HUES48 (cell line): ENCODE measurements around the gene ADCY4.

Experiments used
- H3K27ac ChIP-seq: one replicate; pipeline ENCODE4 v1.7.0; 2013; ENCODE audit warnings: low read depth, low read length, inconsistent platforms
- H3K27me3 ChIP-seq: 2 replicates; pipeline ENCODE4 v1.6.1; 2013; ENCODE audit warnings: mild to moderate bottlenecking, low read length; ENCODE audit not compliant: control insufficient read depth, insufficient read depth
- H3K36me3 ChIP-seq: 2 replicates; pipeline ENCODE4 v1.6.1; 2013; ENCODE audit warnings: low read length; ENCODE audit not compliant: control insufficient read depth, insufficient read depth
- H3K4me1 ChIP-seq: 2 replicates; pipeline ENCODE4 v1.6.1; 2013; ENCODE audit warnings: mild to moderate bottlenecking, low read length; ENCODE audit not compliant: control insufficient read depth, insufficient read depth
- H3K4me3 ChIP-seq: 2 replicates; pipeline ENCODE4 v1.5.1; 2013; ENCODE audit warnings: mild to moderate bottlenecking, low read depth, low read length
- H3K9ac ChIP-seq: 2 replicates; pipeline ENCODE4 v1.6.1; 2013; ENCODE audit warnings: mild to moderate bottlenecking, low read depth, low read length, moderate library complexity
- H3K9me3 ChIP-seq: 2 replicates; pipeline ENCODE4 v1.6.1; 2013; ENCODE audit warnings: low read length; ENCODE audit not compliant: control insufficient read depth, insufficient read depth

ADCY4 gene

DNA sequence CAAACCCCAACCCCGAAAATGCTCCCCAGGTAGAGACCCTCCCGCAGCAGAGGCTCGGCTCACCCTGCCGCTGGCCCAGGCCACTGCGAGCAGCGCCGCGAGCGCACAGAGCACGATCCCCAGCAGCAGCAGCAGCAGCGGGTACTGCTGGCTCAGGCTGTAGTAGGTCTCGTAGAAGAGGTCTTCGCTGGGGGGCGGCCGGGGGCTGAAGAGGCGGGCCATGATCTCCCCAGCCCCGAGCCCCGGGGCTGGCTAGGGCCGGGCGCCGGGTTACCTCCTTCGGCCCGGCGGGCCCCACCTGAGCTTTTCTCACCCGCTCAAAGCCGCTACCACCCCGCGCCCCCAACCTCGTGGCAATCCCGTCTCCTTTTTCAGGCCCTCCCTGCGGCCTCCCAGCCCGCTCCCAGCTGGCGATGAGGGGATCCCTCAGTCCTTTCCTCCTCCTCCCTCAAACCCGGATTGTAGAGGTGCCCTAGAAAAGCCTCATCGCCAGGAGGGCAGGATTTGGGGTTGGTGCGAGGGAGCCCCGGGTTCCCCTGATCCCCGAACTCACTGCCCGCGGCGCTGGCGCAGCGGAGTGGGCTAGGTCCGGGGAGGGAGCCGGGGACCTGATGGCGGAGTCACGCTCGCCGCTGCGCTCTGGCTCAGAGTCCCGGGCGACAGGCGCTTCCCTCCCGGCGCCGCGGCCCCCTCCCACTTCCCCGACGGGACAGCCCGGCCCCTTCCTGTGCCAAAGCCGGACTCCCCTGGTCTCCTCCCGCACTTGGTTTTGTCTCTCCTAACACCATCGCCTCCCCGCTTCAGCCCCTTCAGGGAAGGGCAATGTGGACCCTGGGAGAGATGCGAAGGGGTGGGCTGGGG, at the start of gene ADCY4:
TSS of gene ADCY4 (minus strand) at position 641 of the 861 bp plus-strand sequence. CDS start at position 222, 419 bp downstream.
- Histone ChIP-seq H3K9me3 (no peaks in the 10 kb centered on the region), H3K4me1 (peaks cover 14% of the 10 kb centered on the region; the same call in 1 of the 2 replicates), H3K9ac (no peak within 1 kb of the TSS), H3K4me3 (peak within 1 kb of the TSS; percentile 74), H3K36me3 (no peaks in the 10 kb centered on the region), H3K27ac (no peak within 1 kb of the TSS), H3K27me3 (peaks cover 100% of the 10 kb centered on the region)

DNA sequence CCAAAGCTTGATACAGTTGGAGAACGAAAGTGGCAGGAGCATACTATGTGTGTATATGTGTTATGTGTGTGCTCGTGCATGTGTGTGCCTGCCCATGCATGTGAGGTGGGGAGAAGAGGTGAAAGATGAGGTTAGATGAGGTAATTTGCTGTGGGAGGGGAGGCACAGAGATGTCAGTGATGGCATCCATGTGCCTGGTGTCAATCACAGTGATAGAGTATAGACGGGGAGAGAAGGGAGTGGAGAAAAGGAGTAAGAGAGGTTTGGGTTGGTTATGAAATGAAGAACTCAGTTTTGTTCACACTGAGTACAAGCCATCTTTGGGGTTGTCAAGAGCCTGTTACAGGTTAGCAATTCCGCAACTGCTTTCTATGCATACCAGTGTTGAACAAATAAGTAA, 49.3 kb upstream of the ADCY4 start:
- H3K27ac ChIP-seq, result no peak overlapping the region
- H3K36me3 ChIP-seq, result no peaks in the 10 kb centered on the region
- H3K27me3 ChIP-seq, result no peaks in the 10 kb centered on the region
- no peak overlapping the region for H3K9ac ChIP-seq
- no peak overlapping the region for H3K4me3 ChIP-seq
- H3K4me1 ChIP-seq, result peaks cover 6% of the 10 kb centered on the region
- H3K9me3 ChIP-seq, result no peaks in the 10 kb centered on the region

DNA sequence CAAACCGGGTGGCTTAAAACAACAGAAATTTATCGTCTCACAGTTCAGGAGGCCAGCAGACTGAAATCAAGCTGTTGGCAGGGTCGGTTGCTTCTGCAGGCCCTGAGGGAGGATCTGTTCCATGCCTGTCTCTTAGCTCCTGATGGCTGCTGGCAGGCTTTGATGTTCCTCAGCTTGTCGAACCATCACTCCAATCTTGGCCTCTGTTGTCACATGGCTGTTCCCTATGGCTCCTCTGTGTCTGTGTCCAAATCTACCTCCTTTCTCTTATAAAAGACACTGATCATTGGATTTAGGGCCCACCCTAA, 47.1 kb upstream of the ADCY4 start:
- no peak overlapping the region for H3K27ac ChIP-seq
- H3K9ac ChIP-seq, result no peak overlapping the region

GRCh38 chr14:24381363-24382063, 46.6 kb upstream of the ADCY4 start:
- no peaks in the 10 kb centered on the region for H3K36me3 ChIP-seq
- no peak overlapping the region for H3K4me3 ChIP-seq
- no peak overlapping the region for H3K9ac ChIP-seq
- H3K27me3 ChIP-seq, result no peaks in the 10 kb centered on the region
- H3K4me1 ChIP-seq, result peaks cover 14% of the 10 kb centered on the region
- H3K27ac ChIP-seq, result no peak overlapping the region
- H3K9me3 ChIP-seq, result no peaks in the 10 kb centered on the region

More for the DNA sequence above, 47.1 kb upstream of the ADCY4 start:
- peaks cover 9% of the 10 kb centered on the region for H3K4me1 ChIP-seq
- no peaks in the 10 kb centered on the region for H3K9me3 ChIP-seq
- no peak overlapping the region for H3K4me3 ChIP-seq
- H3K36me3 ChIP-seq, result no peaks in the 10 kb centered on the region
- no peaks in the 10 kb centered on the region for H3K27me3 ChIP-seq

- no peak overlapping the region for H3K27ac ChIP-seq
- peaks cover 20% of the 10 kb centered on the region for H3K4me1 ChIP-seq
- H3K4me3 ChIP-seq, result no peak overlapping the region
- H3K9ac ChIP-seq, result no peak overlapping the region
- no peaks in the 10 kb centered on the region for H3K36me3 ChIP-seq
- no peaks in the 10 kb centered on the region for H3K9me3 ChIP-seq
- no peaks in the 10 kb centered on the region for H3K27me3 ChIP-seq
Observed at GRCh38 chr14:24379907-24380730, 45.2 kb upstream of the ADCY4 start.

GRCh38 chr14:24378981-24379906, 44.4 kb upstream of the ADCY4 start:
- H3K27ac ChIP-seq, result no peak overlapping the region
- no peaks in the 10 kb centered on the region for H3K27me3 ChIP-seq

DNA sequence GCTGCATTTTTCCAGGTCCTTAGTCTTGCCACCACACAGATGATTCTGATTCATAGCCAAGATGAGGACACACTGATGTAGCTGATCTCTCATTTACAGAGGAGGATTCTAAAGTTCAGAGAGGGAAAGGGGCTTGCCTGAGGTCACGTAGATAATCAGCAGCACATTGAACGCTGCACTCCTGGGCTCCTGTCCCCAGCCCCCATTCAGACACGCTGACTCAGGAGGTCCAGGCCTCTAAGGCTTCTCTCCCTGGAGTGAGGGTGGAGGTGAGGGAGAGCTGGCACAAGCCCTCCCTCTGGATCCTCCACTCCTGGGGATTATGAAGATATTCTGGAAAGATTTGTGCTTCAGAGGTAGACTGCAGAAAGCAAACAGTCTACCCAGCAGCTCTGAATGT, 43.5 kb upstream of the ADCY4 start:
- H3K9ac ChIP-seq, result no peak overlapping the region

More at GRCh38 chr14:24378981-24379906, 44.4 kb upstream of the ADCY4 start:
- H3K4me3 ChIP-seq, result no peak overlapping the region
- no peak overlapping the region for H3K9ac ChIP-seq
- no peaks in the 10 kb centered on the region for H3K36me3 ChIP-seq
- H3K4me1 ChIP-seq, result peaks cover 20% of the 10 kb centered on the region
- no peaks in the 10 kb centered on the region for H3K9me3 ChIP-seq

GRCh38 chr14:24377657-24378056, 42.8 kb upstream of the ADCY4 start:
- peaks cover 9% of the 10 kb centered on the region; the same call in 1 of the 2 replicates for H3K36me3 ChIP-seq
- no peak overlapping the region for H3K9ac ChIP-seq
- no peaks in the 10 kb centered on the region for H3K27me3 ChIP-seq
- peaks cover 20% of the 10 kb centered on the region for H3K4me1 ChIP-seq
- no peak overlapping the region for H3K27ac ChIP-seq
- no peak overlapping the region for H3K4me3 ChIP-seq
- H3K9me3 ChIP-seq, result no peaks in the 10 kb centered on the region

More for the DNA sequence above, 43.5 kb upstream of the ADCY4 start:
- peaks cover 4% of the 10 kb centered on the region; the same call in 1 of the 2 replicates for H3K36me3 ChIP-seq
- H3K27ac ChIP-seq, result no peak overlapping the region
- H3K4me1 ChIP-seq, result peaks cover 20% of the 10 kb centered on the region
- no peaks in the 10 kb centered on the region for H3K27me3 ChIP-seq
- H3K9me3 ChIP-seq, result no peaks in the 10 kb centered on the region
- H3K4me3 ChIP-seq, result no peak overlapping the region

GRCh38 chr14:24377126-24377525, 42.3 kb upstream of the ADCY4 start:
- Histone ChIP-seq H3K9me3 (no peaks in the 10 kb centered on the region), H3K27ac (no peak overlapping the region), H3K9ac (no peak overlapping the region), H3K27me3 (no peaks in the 10 kb centered on the region), H3K36me3 (peaks cover 9% of the 10 kb centered on the region; the same call in 1 of the 2 replicates), H3K4me3 (no peak overlapping the region), H3K4me1 (peaks cover 20% of the 10 kb centered on the region)
